K562 (cell line): ENCODE data around the gene PHF12. TPM values are rescaled to one million over a fixed set of nuclear protein-coding genes. Genes with fewer than 3 reads are reported as not detected.

Experiments
- ATAC-seq: fragments of 200-7000 bp; cut with Tn5 transposase; 3 replicates; pipeline ENCODE4 v1.9.1; 2020; ENCODE audit warnings: moderate library complexity
- BruUV-seq: library from RNA; stranded (reverse); fragments of 400-500 nt; replicated peaks from 2 replicates; lab custom pipeline; 2021; lab: Mats Ljungman, UMichigan
- CTCF ChIA-PET: fragments of 300-600 bp; formaldehyde crosslinking; extraction: SDS; loops from one replicate; lab custom pipeline; 2021; ENCODE audit warnings: low intra/inter-chr PET ratio; lab: Yijun Ruan, JAX
- POLR2A ChIA-PET: fragments of 300-600, 350-650 bp; sonication (Branson Sonifier 250); formaldehyde crosslinking; extraction: SDS; loops from one replicate; lab custom pipeline; 2021; ENCODE audit warnings: antibody characterized with exemption, inconsistent platforms; lab: Yijun Ruan, JAX
- DNase-seq, 4 experiments: peaks; one replicate each; pipeline versions ENCODE4 v3.0.0 to v3.0.0-alpha.2; 2011 to 2018; ENCODE audit warnings: low spot score in 3 of 4, mixed read lengths in 3 of 4; ENCODE audit errors: extremely low read depth in 1 of 4
- FAIRE-seq: peaks from 2 replicates; lab custom pipeline; 2011; peaks lifted over from hg19 to GRCh38; lab: Jason Lieb, UNC
- H2AFZ ChIP-seq: 2 replicates; pipeline ENCODE4 v1.6.0; 2011; ENCODE audit warnings: low read depth, low read length, control low read depth, inconsistent platforms
- H3K27ac ChIP-seq: fragments of 200-600 bp; 3 replicates; pipeline ENCODE4 v1.8.0; 2011; ENCODE audit warnings: low read depth, mild to moderate bottlenecking, control low read depth, inconsistent platforms, low read length, moderate library complexity, mixed read lengths; ENCODE audit errors: extremely low read depth
- H3K27me3 ChIP-seq, 2 experiments: fragments of 300-600 bp in 1 of 2; 2 replicates in 1 of 2; 3 replicates in 1 of 2; pipeline versions ENCODE4 v1.6.0 to v1.8.0; 2011; ENCODE audit warnings: inconsistent platforms in 2 of 2, low read length in 2 of 2, mild to moderate bottlenecking in 1 of 2, mixed read lengths in 1 of 2, moderate library complexity in 1 of 2; ENCODE audit not compliant: control insufficient read depth in 2 of 2, insufficient read depth in 2 of 2
- H3K36me3 ChIP-seq: fragments of 300-600 bp; 3 replicates; pipeline ENCODE4 v1.8.0; 2011; ENCODE audit warnings: mild to moderate bottlenecking, low read length, inconsistent platforms; ENCODE audit not compliant: control insufficient read depth, insufficient read depth
- H3K4me1 ChIP-seq, 2 experiments: fragments of 200-600 bp in 1 of 2; replicated peaks in 1 of 2; 2 replicates in 1 of 2; 3 replicates in 1 of 2; pipeline versions ENCODE4 v1.5.1 to v1.8.0; 2011; ENCODE audit warnings: inconsistent platforms in 2 of 2, low read length in 2 of 2, mild to moderate bottlenecking in 1 of 2, mixed read lengths in 1 of 2, moderate library complexity in 1 of 2; ENCODE audit not compliant: control insufficient read depth in 2 of 2, insufficient read depth in 2 of 2
- H3K4me2 ChIP-seq: 2 replicates; pipeline ENCODE4 v1.6.1; 2011; ENCODE audit warnings: low read length, control low read depth, inconsistent platforms, mixed read lengths; ENCODE audit not compliant: insufficient read depth
- H3K4me3 ChIP-seq: fragments of 200-600 bp; sonication (generic), shearing (Covaris generic); 2 replicates; pipeline ENCODE4 v1.5.1; 2016; ENCODE audit warnings: control low read depth, inconsistent platforms
- H3K79me2 ChIP-seq: fragments of 200-600 bp; 3 replicates; pipeline ENCODE4 v1.8.0; 2011; ENCODE audit warnings: low read length, inconsistent platforms; ENCODE audit not compliant: control insufficient read depth, insufficient read depth
- H3K9ac ChIP-seq, 2 experiments: 2 replicates each; pipeline versions ENCODE4 v1.6.0 to v1.6.1; 2011; ENCODE audit warnings: low read depth in 2 of 2, low read length in 2 of 2, control low read depth in 1 of 2, inconsistent platforms in 1 of 2, mild to moderate bottlenecking in 1 of 2, mixed read lengths in 1 of 2; ENCODE audit not compliant: insufficient read depth in 1 of 2
- H3K9me1 ChIP-seq: one replicate; pipeline ENCODE4 v1.6.0; 2011; ENCODE audit warnings: inconsistent platforms, mild to moderate bottlenecking, low read length, moderate library complexity; ENCODE audit not compliant: control insufficient read depth, insufficient read depth
- H3K9me3 ChIP-seq: replicated peaks from 2 replicates; pipeline ENCODE4 v1.5.1; 2011; ENCODE audit warnings: low read depth, low read length, inconsistent platforms; ENCODE audit not compliant: control insufficient read depth, insufficient read depth
- H4K20me1 ChIP-seq: replicated peaks from 2 replicates; pipeline ENCODE4 v1.6.1; 2011; ENCODE audit warnings: low read length, inconsistent platforms, mixed read lengths; ENCODE audit not compliant: control insufficient read depth, insufficient read depth
- ARID1B ChIP-seq: fragments of 450-650 bp; IDR thresholded peaks from 2 replicates; pipeline ENCODE4 v1.6.1; 2016; ENCODE audit warnings: antibody characterized with exemption, mild to moderate bottlenecking, inconsistent platforms
- BCOR ChIP-seq: fragments of 450-650 bp; IDR thresholded peaks from 2 replicates; pipeline ENCODE4 v1.6.1; 2016
- CBFA2T3 ChIP-seq: fragments of 450-650 bp; IDR thresholded peaks from 2 replicates; pipeline ENCODE4 v1.6.1; 2017
- GATA2 ChIP-seq: sonication (generic); formaldehyde crosslinking; IDR thresholded peaks from 2 replicates; pipeline ENCODE4 v1.4.0; 2020; ENCODE audit warnings: mild to moderate bottlenecking, missing genetic modification reagents
- MTA2 ChIP-seq: fragments of 450-650 bp; IDR thresholded peaks from 2 replicates; pipeline ENCODE4 v1.6.1; 2016; ENCODE audit warnings: low read depth
- REST ChIP-seq, 2 experiments: fragments of 450-650 bp; formaldehyde crosslinking in 1 of 2; IDR thresholded peaks; 2 replicates each; pipeline versions ENCODE4 v1.4.0 to v1.6.1; 2014 to 2020; ENCODE audit warnings: mild to moderate bottlenecking in 2 of 2, borderline replicate concordance in 1 of 2, low read depth in 1 of 2
- SIN3A ChIP-seq, 2 experiments: fragments of 150-350 bp in 1 of 2; IDR thresholded peaks; 2 replicates each; pipeline ENCODE4 v1.6.1; 2011 to 2016; ENCODE audit warnings: borderline replicate concordance in 2 of 2, low read depth in 2 of 2, low read length in 2 of 2, mild to moderate bottlenecking in 2 of 2, moderate library complexity in 2 of 2; ENCODE audit not compliant: control insufficient read depth in 1 of 2
- SMARCA5 ChIP-seq: fragments of 450-650 bp; IDR thresholded peaks from 2 replicates; pipeline ENCODE4 v1.6.1; 2016
- SOX6 ChIP-seq: fragments of 450-650 bp; IDR thresholded peaks from 2 replicates; pipeline ENCODE4 v1.6.1; 2014; ENCODE audit warnings: mild to moderate bottlenecking
- TAL1 ChIP-seq: fragments of 450-650 bp; IDR thresholded peaks from 2 replicates; pipeline ENCODE4 v1.6.1; 2016; ENCODE audit warnings: mild to moderate bottlenecking
- TCF3 ChIP-seq: sonication (generic); formaldehyde crosslinking; IDR thresholded peaks from 2 replicates; pipeline ENCODE4 v1.4.0; 2020; ENCODE audit warnings: mild to moderate bottlenecking, missing genetic modification reagents
- TEAD4 ChIP-seq, 2 experiments: sonication (generic) in 1 of 2; formaldehyde crosslinking in 1 of 2; IDR thresholded peaks; 2 replicates each; pipeline versions ENCODE4 v1.6.1 to v1.8.0; 2012 to 2022; ENCODE audit warnings: borderline replicate concordance in 1 of 2, inconsistent platforms in 1 of 2, low read length in 1 of 2, mild to moderate bottlenecking in 1 of 2, missing genetic modification reagents in 1 of 2
- ZBTB1 ChIP-seq: sonication (generic); formaldehyde crosslinking; IDR thresholded peaks from 2 replicates; pipeline ENCODE4 v1.8.1; 2023; ENCODE audit warnings: missing genetic modification reagents, low read depth, mild to moderate bottlenecking, borderline replicate concordance
- ZFP36 ChIP-seq: fragments of 150-350 bp; IDR thresholded peaks from 2 replicates; pipeline ENCODE4 v1.6.1; 2018; ENCODE audit warnings: low read length, low read depth; ENCODE audit not compliant: partially characterized antibody
- WGBS: fragments of 100-300 bp; shearing (Covaris generic); methylation state at CpG from one replicate; pipeline ENCODE4 v1.1.6; 2016; ENCODE audit warnings: low coverage, mixed read lengths; ENCODE audit not compliant: insufficient coverage; ENCODE audit errors: missing lambda C conversion rate; 5-methylcytosine and 5-hydroxymethylcytosine counted together
- in situ Hi-C: fragments of 300-500 bp; cut with MboI; formaldehyde crosslinking; loops from 4 replicates; pipeline ENCODE4 v1.15.0; 2018; ENCODE audit warnings: inconsistent platforms, mixed read lengths
- intact Hi-C: fragments of 100-400 bp; cut with micrococcal nuclease; formaldehyde crosslinking; loops from 2 replicates; pipeline ENCODE4 v1.14.2; 2022
- polyA plus RNA-seq, 8 experiments: library from polyadenylated mRNA; depleted of rRNA in 4 of 8; stranded (reverse) in 5 of 8; unstranded in 3 of 8; fragments of >200 nt; fragmentation: Nextera tagmentation in 2 of 8; fragmentation: Illumina TruSeq in 1 of 8; extraction: Ambion mirVana in 2 of 8; extraction: Trizol in 1 of 8; gene quantifications; 2 replicates each; pipeline versions ENCODE4 v1.2.1 to v1.2.3, GENCODE V29; 2011 to 2014; ENCODE audit warnings: inconsistent platforms in 1 of 8, missing spikeins in 1 of 8
- total RNA-seq, 7 experiments: library from RNA; depleted of rRNA in 6 of 7; stranded (reverse); fragments of >200 nt in 6 of 7; fragmentation: Illumina TruSeq in 2 of 7; extraction: Trizol in 2 of 7; gene quantifications; 2 replicates each; pipeline versions ENCODE4 v1.2.1 to v1.2.3, GENCODE V29; 2011 to 2021; ENCODE audit warnings: low replicate concordance in 1 of 7

PHF12 gene
- total and polyA plus RNA-seq, 9 of the 15 experiments (the other 6 are each of a cell fraction or from before 2014, with no cell fraction given), result 0.82 to 31.3 (median 13.5) TPM

DNA sequence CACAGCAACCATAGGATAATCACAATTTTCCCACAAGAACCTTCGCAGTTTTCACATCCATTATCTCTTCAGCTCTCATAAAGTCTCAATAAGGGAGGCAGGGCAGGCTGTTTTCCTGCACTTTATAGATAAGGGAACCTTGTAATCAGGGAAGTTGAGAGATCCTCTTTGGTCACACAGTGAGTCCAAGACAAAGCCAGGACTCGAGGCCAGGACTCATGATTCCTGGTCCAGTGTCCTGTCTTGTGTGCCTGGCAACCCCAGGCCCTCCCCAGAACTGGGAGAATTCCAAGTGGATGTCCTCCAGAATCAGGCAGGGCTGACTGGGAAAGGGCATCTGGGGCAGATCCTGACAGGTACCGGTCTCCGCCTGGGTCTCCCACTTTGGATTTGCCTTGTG lies 23.1 kb upstream of the PHF12 start:
- Histone ChIP-seq H3K4me3 (no peak overlapping the region), H4K20me1 (peaks cover 44% of the 10 kb centered on the region), H3K27ac (no peak overlapping the region), H3K9me1 (peaks cover 5% of the 10 kb centered on the region), H3K79me2 (no peaks in the 10 kb centered on the region), H3K4me1 (peaks cover 0 to 6% of the 10 kb centered on the region in 2 experiments; a peak in 3 of 5 replicates), H3K9ac (peak overlapping the region in 1 of 2 experiments; percentile 64; a peak in 2 of 4 replicates), H2AFZ (no peak overlapping the region), H3K9me3 (no peaks in the 10 kb centered on the region), H3K27me3 (peaks cover 31 to 64% of the 10 kb centered on the region in 2 experiments; a peak in 4 of 5 replicates), H3K4me2 (no peak overlapping the region), H3K36me3 (no peaks in the 10 kb centered on the region)
- FAIRE-seq (no peak), DNase-seq (peak in 2 of 4 experiments; percentile 30 to 36), ATAC-seq (peak; percentile 52)
- no TSS peak for BruUV-seq
- WGBS, result 33% methylated on average over 4 of the region's 4 CpGs
- CTCF ChIA-PET, result no interaction called here
- in situ Hi-C loops, result no loop called here
- POLR2A ChIA-PET, result interaction anchor here (1.1 kb wide), 1 partner anchor 9 kb away, joined by 4 read pairs; no protein-coding TSS in a partner anchor
- TF ChIP-seq SOX6 (0 out of 2 replicates have a peak, but pooled peaks have one; percentile 10), GATA2 (CRISPR knock-in tag) (peak; percentile 46; the same call in 1 of the 2 replicates), REST (IDR thresholded peaks at IDR 0.05; ENCODE audit: borderline replicate concordance) (no peak), REST (CRISPR knock-in tag; IDR thresholded peaks at IDR 0.05; ENCODE audit: low read depth) (no peak), TAL1 (peak; percentile 50), BCOR (peak; percentile 15; the same call in 1 of the 2 replicates), MTA2 (0 out of 2 replicates have a peak, but pooled peaks have one; percentile 33), ZFP36 (peak; percentile 64), TCF3 (CRISPR knock-in tag) (peak; percentile 75), CBFA2T3 (peak; percentile 67), SMARCA5 (peak; percentile 29; the same call in 1 of the 2 replicates), TEAD4 (IDR thresholded peaks at IDR 0.05; ENCODE audit: low read length) (peak; percentile 49), TEAD4 (CRISPR knock-in tag; IDR thresholded peaks at IDR 0.05; ENCODE audit: borderline replicate concordance) (no peak), ARID1B (peak; percentile 61), ZBTB1 (no peak), SIN3A (IDR thresholded peaks at IDR 0.05; ENCODE audit: borderline replicate concordance in 2 of 2, control insufficient read depth in 1 of 2, low read depth in 2 of 2, low read length in 2 of 2) (no peak)
- intact Hi-C loops, result no loop called here
